Uterus (tissue), 4 donors: ENCODE results near the gene MEP1A. TPM values are rescaled to one million over a fixed set of nuclear protein-coding genes. Genes with fewer than 3 reads are reported as not detected.

Experiments used
- DNase-seq, 2 donors: peaks; one replicate each; pipeline ENCODE4 v3.0.0-alpha.2; 2019 to 2020
- H3K27ac ChIP-seq, 2 donors: fragments of 200-600 bp; sonication (generic); 1 replicate in 1 of 2; 2 replicates in 1 of 2; pipeline ENCODE4 v1.5.1; 2016 to 2018
- H3K27me3 ChIP-seq, 2 donors: fragments of 200-600 bp; sonication (generic); one replicate each; pipeline ENCODE4 v1.5.1; 2018 to 2019; ENCODE audit warnings: control low read depth in 1 of 2
- H3K36me3 ChIP-seq, 2 donors: fragments of 200-600 bp; sonication (generic); one replicate each; pipeline ENCODE4 v1.5.1; 2019; ENCODE audit warnings: control low read depth in 1 of 2
- H3K4me1 ChIP-seq, 2 donors: fragments of 200-600 bp; sonication (generic); one replicate each; pipeline ENCODE4 v1.5.1; 2018 to 2019; ENCODE audit warnings: control low read depth in 1 of 2
- H3K4me3 ChIP-seq, 2 donors: fragments of 200-600 bp; sonication (generic); 1 replicate in 1 of 2; 2 replicates in 1 of 2; pipeline ENCODE4 v1.5.1; 2018 to 2019; ENCODE audit warnings: mild to moderate bottlenecking in 1 of 2
- H3K9me3 ChIP-seq, 2 donors: fragments of 200-600 bp; sonication (generic); one replicate each; pipeline ENCODE4 v1.5.1; 2019; ENCODE audit warnings: control low read depth in 1 of 2
- CTCF ChIP-seq, 4 experiments: fragments of 200-600 bp in 2 of 4; fragments of 450-650 bp in 2 of 4; sonication (generic) in 2 of 4; IDR thresholded peaks; one replicate each; pipeline ENCODE4 v1.5.1; 2016 to 2019; ENCODE audit warnings: antibody characterized with exemption in 4 of 4, mild to moderate bottlenecking in 2 of 4, moderate library complexity in 1 of 4
- POLR2A ChIP-seq, 2 donors: fragments of 450-650 bp; IDR thresholded peaks; one replicate each; pipeline ENCODE4 v1.6.1; 2016; ENCODE audit warnings: antibody characterized with exemption in 2 of 2, mild to moderate bottlenecking in 1 of 2, moderate library complexity in 1 of 2
- intact Hi-C: fragments of 100-400 bp; cut with DNase I; formaldehyde crosslinking; loops from one replicate; pipeline ENCODE4 v1.15.1; 2023; ENCODE audit warnings: low total_unique reads
- total RNA-seq, 4 donors: library from RNA; depleted of rRNA in 3 of 4; stranded (reverse); fragments of >200 nt in 3 of 4; gene quantifications; one replicate each; pipeline versions ENCODE4 v1.1.0 to v1.2.4, GENCODE V29; 2014 to 2023
- donor health status: DM: yes; HTN: yes; CAD: no.

Gene MEP1A
- total RNA-seq, 4 donors from 2014 or later = under 0.01 TPM; not detected in 3

DNA sequence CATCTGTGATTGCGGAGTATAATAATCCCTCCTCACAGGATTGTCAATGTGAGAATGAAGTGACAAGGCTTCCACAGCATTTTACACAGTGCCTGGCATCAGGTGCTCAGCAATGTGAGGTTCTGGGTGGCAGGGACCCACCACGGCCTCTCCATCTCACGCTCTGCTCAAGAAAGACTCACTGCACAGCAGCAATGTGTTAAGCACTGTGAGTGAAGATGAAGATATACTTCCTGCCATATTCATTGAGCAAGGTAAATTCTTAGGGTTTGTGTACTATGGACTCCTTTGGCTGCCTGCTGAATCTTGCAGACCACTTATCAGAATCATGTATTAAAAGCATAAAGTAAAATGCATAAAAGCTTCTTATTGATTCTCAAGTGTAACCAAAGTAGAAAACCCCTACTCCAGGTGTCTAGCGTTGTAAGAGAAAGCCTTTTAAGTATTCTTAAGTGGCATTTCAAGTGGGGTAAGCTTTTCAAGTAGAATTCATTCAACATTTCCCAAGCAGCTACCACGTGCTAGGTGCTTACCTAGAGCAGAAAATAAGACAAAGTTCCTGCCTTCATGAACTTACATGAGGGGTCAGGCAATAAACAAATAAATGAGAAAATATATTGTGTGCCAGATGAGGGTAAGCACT, 17.0 kb upstream of the MEP1A start:
- no peaks in the 10 kb centered on the region for H3K27me3 ChIP-seq
- intact Hi-C loops = no loop called here
- no peaks in the 10 kb centered on the region for H3K36me3 ChIP-seq

DNA sequence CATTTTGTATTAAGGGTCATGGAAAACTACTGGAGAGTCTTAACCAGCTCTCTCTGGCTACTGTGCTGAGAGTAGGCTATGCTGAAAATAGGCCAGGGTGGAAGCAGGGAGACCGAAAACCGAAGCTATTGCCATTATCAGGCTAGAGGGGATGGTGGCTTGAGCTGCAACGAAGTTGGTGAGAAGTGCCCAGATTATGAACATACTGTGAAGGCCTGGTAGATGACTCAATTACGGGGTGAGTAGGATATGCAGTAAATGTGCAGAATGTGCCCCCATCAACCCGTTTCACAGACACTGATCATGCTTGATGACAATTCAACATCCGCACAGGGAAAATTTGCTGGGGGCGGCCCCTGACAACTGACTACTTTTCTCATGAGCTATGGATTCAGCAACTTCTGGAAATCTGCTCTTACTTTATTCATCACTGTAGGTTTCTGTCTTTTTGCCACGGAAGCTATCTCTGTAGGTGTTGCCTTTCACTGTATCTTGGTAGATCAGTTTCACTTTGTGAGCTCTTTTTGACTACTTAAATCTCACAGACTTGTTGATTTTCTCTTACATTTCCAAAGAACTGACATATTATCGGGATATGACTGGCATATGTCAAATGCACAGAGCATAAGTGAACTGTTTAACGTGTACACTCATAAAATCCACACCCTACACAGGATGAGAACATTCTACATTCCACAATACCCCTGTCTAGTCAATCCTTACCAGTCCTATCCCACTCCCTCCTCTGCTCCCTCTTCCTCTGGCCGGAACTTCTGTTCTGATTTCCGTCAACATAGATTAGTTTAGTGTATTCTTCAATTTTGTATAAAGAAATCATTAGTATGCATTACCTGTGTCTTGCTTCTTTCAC, 15.5 kb upstream of the MEP1A start:
- H3K27me3 ChIP-seq = no peaks in the 10 kb centered on the region
- H3K36me3 ChIP-seq = no peaks in the 10 kb centered on the region
- no peak for DNase-seq
- no peaks in the 10 kb centered on the region for H3K9me3 ChIP-seq
- H3K4me3 ChIP-seq = no peak overlapping the region
- H3K4me1 ChIP-seq = no peaks in the 10 kb centered on the region
- intact Hi-C loops = no loop called here
- TF ChIP-seq CTCF (IDR thresholded peaks at IDR 0.05) = no peak
- TF ChIP-seq POLR2A (IDR thresholded peaks at IDR 0.05) = no peak
- no peak overlapping the region for H3K27ac ChIP-seq

More for the DNA sequence above, 17.0 kb upstream of the MEP1A start:
- no peaks in the 10 kb centered on the region for H3K9me3 ChIP-seq
- no peak overlapping the region for H3K4me3 ChIP-seq
- H3K27ac ChIP-seq = no peak overlapping the region
- TF ChIP-seq CTCF (IDR thresholded peaks at IDR 0.05) = no peak
- no peak for TF ChIP-seq POLR2A (IDR thresholded peaks at IDR 0.05)
- no peak for DNase-seq
- H3K4me1 ChIP-seq = no peaks in the 10 kb centered on the region

- no peaks in the 10 kb centered on the region for H3K36me3 ChIP-seq
- TF ChIP-seq CTCF (IDR thresholded peaks at IDR 0.05) (peak; percentile 36 to 49 (median 43)), POLR2A (IDR thresholded peaks at IDR 0.05) (no peak)
- H3K4me3 ChIP-seq = no peak overlapping the region
- no peak overlapping the region for H3K27ac ChIP-seq
- no peaks in the 10 kb centered on the region for H3K4me1 ChIP-seq
- H3K27me3 ChIP-seq = no peaks in the 10 kb centered on the region
- H3K9me3 ChIP-seq = no peaks in the 10 kb centered on the region
- DNase-seq = peak in 1 of 2 donors; percentile 24
- intact Hi-C loops = no loop called here
These were observed 11.5 kb upstream of the MEP1A start for GRCh38 chr6:46781478-46782378.

DNA sequence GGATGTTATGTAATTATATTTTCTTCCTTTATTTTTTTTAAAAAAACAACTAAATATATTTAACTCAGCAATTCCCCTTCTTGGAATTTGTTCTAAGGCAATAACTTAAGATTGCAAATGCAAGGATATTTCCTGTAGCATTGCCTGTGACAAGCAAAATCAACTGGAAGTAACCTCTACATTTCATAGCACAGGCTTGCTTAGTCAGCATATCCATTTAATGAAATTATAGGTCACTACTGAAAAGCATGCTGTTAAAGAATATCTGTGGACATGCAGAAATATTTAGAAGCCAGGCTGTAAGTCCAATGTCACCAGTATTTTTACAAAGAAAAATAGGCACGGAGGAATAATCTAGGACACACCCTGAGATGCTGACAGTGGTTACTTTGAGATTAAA, 8.7 kb upstream of the MEP1A start:
- Histone ChIP-seq H3K36me3 (no peaks in the 10 kb centered on the region), H3K9me3 (no peaks in the 10 kb centered on the region), H3K27ac (no peak overlapping the region), H3K4me3 (no peak overlapping the region), H3K4me1 (no peaks in the 10 kb centered on the region), H3K27me3 (no peaks in the 10 kb centered on the region)
- intact Hi-C loops = no loop called here
- TF ChIP-seq CTCF (IDR thresholded peaks at IDR 0.05) = no peak
- no peak for TF ChIP-seq POLR2A (IDR thresholded peaks at IDR 0.05)
- DNase-seq = no peak
